VCaP (cell line): ENCODE measurements around the gene PLA2G2C.

Source experiments
- H3K27ac ChIP-seq: fragments of 450-650 bp; 2 replicates; pipeline ENCODE4 v1.5.1; 2017
- TF ChIP-seq, protein P1 (sequence below): fragments of 450-650 bp; conservative IDR thresholded peaks from 2 replicates; pipeline ENCODE4 v1.5.1; 2017; ENCODE audit warnings: mild to moderate bottlenecking, moderate library complexity

PLA2G2C gene

DNA sequence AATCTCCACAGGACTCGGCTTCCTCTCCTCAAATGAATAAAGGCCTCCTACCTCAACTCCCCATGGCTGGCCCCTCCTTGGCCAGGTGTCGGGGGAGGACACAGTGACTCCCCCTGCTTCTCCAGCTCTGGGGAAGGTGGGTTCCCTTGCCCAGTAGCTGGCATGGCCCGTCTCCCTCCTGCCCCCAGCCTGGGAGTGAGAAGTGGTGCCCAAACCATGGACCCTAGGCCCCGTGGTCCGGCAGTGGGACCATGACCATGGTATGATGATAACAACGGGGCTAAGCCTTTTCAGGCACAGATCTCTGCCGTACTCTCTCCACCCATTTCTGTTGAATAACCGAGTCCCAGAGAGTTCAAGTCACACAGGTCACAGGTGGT lies 36.0 kb downstream of the PLA2G2C start:
- TF ChIP-seq, protein P1, sequence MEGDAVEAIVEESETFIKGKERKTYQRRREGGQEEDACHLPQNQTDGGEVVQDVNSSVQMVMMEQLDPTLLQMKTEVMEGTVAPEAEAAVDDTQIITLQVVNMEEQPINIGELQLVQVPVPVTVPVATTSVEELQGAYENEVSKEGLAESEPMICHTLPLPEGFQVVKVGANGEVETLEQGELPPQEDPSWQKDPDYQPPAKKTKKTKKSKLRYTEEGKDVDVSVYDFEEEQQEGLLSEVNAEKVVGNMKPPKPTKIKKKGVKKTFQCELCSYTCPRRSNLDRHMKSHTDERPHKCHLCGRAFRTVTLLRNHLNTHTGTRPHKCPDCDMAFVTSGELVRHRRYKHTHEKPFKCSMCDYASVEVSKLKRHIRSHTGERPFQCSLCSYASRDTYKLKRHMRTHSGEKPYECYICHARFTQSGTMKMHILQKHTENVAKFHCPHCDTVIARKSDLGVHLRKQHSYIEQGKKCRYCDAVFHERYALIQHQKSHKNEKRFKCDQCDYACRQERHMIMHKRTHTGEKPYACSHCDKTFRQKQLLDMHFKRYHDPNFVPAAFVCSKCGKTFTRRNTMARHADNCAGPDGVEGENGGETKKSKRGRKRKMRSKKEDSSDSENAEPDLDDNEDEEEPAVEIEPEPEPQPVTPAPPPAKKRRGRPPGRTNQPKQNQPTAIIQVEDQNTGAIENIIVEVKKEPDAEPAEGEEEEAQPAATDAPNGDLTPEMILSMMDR: no peak
- H3K27ac ChIP-seq: no peak overlapping the region

DNA sequence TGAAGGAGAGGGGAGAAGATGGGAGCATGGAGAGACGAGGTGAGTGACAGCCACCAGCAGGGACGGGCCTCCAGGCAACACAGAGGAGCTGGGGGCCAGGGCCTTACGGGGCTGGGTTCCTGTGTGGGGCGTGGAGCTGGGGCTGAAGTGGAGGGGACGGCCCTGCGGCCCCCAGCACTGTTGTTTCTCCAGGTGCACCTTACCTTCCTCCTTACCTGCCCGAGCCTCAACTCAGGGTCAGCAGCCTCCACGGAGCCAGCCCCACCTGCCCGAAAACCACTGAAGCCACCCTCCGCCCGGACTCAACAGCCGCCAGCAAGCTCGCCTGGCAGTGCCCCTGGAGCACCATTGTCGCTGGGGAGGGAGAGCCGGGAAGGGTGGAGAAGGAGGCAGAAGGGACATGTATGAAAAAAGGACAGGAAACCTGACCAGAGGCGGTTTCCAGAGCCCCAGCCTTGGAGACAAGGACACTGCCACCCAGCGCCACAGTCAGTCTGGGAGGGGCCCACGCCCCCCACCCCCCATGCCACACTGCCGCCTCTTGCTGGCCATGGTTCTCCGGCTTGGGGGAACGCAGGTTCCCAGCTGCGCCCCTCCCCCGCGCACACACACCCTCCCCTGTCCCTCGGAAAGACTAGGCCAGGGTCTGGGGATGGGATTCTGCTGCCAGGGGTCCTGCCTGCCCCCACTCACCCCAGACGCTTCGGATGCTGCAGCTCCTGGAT lies 36.6 kb downstream of the PLA2G2C start:
- H3K27ac ChIP-seq: no peak overlapping the region; the same call in 1 of the 2 replicates
- TF ChIP-seq, protein P1: no peak

DNA sequence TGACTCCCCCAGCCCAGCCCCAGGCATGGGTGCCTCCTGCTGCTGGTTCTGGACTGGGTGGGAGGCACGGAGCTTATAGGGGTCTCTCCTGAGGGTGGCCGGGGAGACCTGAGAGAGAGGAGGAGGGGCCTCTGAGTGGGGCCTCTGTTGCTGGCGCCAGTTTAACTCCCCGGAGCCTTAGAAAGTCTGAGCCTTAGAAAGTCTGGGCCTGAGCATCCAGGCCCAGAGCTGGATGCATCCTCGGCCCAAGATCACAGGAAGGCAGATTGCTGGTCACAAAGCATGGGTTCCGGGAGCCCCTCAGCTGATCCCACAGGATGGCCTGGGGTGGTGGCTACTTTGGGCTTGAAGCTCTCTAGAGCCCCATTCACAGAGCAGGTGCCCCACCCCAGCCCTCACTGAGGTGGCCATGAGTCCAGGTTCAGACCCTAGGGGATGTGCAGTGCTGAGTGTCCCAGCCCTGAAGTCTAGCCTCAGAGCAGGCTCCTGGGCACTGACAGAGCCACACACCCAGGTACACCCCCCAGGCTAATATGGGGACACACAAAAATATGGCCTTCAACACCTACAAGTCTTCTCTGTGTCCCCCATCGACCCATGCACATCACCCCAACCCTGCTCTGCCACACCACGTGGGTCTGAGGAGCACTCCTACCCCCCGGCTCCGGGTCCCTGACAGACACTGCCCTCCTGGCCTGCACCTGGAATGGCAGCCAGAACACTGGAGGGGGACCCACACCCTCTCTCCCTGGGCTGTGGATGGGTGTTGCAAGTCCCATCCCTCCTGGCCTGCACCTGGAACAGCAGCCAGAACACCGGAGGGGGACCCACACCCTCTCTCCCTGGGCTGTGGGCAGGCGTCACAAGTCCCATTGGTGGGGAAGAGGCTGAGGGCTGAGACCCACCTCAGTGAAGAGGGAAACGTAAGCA lies 37.5 kb downstream of the PLA2G2C start:
- TF ChIP-seq, protein P1: no peak
- H3K27ac ChIP-seq: no peak overlapping the region; the same call in 1 of the 2 replicates

DNA sequence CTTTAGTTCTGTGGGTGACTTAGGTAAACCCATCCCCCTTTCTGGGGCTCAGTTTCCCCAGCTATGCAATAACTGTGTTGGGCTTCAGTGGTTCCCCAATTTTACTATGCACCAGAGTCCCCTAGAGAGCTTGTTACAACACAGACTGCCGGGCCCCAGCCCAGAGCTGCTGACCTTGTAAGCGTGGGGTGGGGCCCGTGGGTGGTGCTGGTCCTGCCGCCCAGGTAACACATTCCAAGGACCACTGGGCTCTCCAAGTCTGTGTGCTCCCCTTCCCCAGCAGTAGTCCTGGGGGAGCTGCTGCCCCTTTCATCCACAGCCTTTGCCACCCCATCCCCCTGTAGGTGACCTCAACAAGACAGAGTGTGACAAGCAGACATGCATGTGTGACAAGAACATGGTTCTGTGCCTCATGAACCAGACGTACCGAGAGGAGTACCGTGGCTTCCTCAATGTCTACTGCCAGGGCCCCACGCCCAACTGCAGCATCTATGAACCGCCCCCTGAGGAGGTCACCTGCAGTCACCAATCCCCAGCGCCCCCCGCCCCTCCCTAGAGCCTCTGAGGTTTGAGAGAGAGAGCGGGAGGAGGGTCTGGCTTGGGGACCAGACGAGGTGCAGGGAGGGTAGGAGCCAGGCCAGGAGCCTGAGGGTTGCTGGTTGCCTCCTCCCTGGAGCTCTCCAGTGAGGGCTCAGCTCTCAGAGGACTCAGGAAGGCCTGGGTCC lies 38.3 kb downstream of the PLA2G2C start:
- no peak overlapping the region for H3K27ac ChIP-seq

GRCh38 chr1:20143734-20144565 lies 42.4 kb downstream of the PLA2G2C start:
- TF ChIP-seq, protein P1: no peak
- H3K27ac ChIP-seq: no peak overlapping the region

More for the DNA sequence above, 38.3 kb downstream of the PLA2G2C start:
- TF ChIP-seq, protein P1: no peak

GRCh38 chr1:20143318-20143717 lies 43.0 kb downstream of the PLA2G2C start:
- TF ChIP-seq, protein P1: no peak
- no peak overlapping the region for H3K27ac ChIP-seq
